HepG2 (cell line): ENCODE results near the gene HRC. TPM values are rescaled to one million over a fixed set of nuclear protein-coding genes. Genes with fewer than 3 reads are reported as not detected.

Experiments used
- ATAC-seq: fragments of 200-7000 bp; cut with Tn5 transposase; 3 replicates; pipeline ENCODE4 v1.9.1; 2020; ENCODE audit warnings: mild to moderate bottlenecking, moderate library complexity
- BruUV-seq: library from RNA; stranded (reverse); fragments of 400-500 nt; replicated peaks from 2 replicates; lab custom pipeline; 2021; lab: Mats Ljungman, UMichigan
- CTCF ChIA-PET: fragments of 300-600 bp; formaldehyde crosslinking; extraction: SDS; loops from one replicate; lab custom pipeline; 2021; ENCODE audit warnings: low total read pairs, inconsistent platforms, low intra/inter-chr PET ratio; lab: Yijun Ruan, JAX
- POLR2A ChIA-PET: fragments of 350-600 bp; sonication (Branson Sonifier 250); formaldehyde crosslinking; loops from one replicate; lab custom pipeline; 2020; ENCODE audit warnings: antibody characterized with exemption, inconsistent platforms; lab: Yijun Ruan, JAX
- DNase-seq: peaks from one replicate; pipeline ENCODE4 v3.0.0-alpha.2; 2015; ENCODE audit warnings: low spot score
- FAIRE-seq: peaks from 3 replicates; lab custom pipeline; 2011; peaks lifted over from hg19 to GRCh38; lab: Jason Lieb, UNC
- H2AFZ ChIP-seq: one replicate; pipeline ENCODE4 v1.6.1; 2011; ENCODE audit warnings: low read length, inconsistent platforms
- H3K27ac ChIP-seq: fragments of 300-600 bp; 3 replicates; pipeline ENCODE4 v1.8.0; 2011; ENCODE audit warnings: mixed run types, mild to moderate bottlenecking, mixed read lengths, low read length, inconsistent platforms; ENCODE audit not compliant: insufficient read depth; ENCODE audit errors: extremely low read length
- H3K27me3 ChIP-seq, 2 experiments: fragments of 200-600 bp in 1 of 2; 2 replicates in 1 of 2; 3 replicates in 1 of 2; pipeline versions ENCODE4 v1.6.0 to v1.8.0; 2011; ENCODE audit warnings: low read length in 2 of 2, mild to moderate bottlenecking in 2 of 2, moderate library complexity in 2 of 2, inconsistent platforms in 1 of 2; ENCODE audit not compliant: insufficient read depth in 2 of 2, control insufficient read depth in 1 of 2
- H3K36me3 ChIP-seq, 2 experiments: fragments of 200-600 bp in 1 of 2; replicated peaks in 1 of 2; 2 replicates in 1 of 2; 3 replicates in 1 of 2; pipeline versions ENCODE4 v1.5.1 to v1.8.0; 2011; ENCODE audit warnings: low read length in 2 of 2, inconsistent platforms in 1 of 2; ENCODE audit not compliant: insufficient read depth in 2 of 2, control insufficient read depth in 1 of 2
- H3K4me1 ChIP-seq: 2 replicates; pipeline ENCODE4 v1.5.1; 2012; ENCODE audit warnings: low read length, inconsistent platforms; ENCODE audit not compliant: insufficient read depth
- H3K4me2 ChIP-seq: 2 replicates; pipeline ENCODE4 v1.6.0; 2011; ENCODE audit warnings: low read depth, low read length, inconsistent platforms
- H3K4me3 ChIP-seq, 3 experiments: fragments of 200-600 bp in 1 of 3; sonication (generic), shearing (Covaris generic) in 1 of 3; replicated peaks in 1 of 3; 2 replicates each; pipeline ENCODE4 v1.5.1; 2011 to 2016; ENCODE audit warnings: low read length in 3 of 3, inconsistent platforms in 2 of 3, low read depth in 2 of 3, mild to moderate bottlenecking in 2 of 3, control low read depth in 1 of 3, mixed read lengths in 1 of 3; ENCODE audit not compliant: insufficient read depth in 1 of 3
- H3K79me2 ChIP-seq: one replicate; pipeline ENCODE4 v1.6.1; 2011; ENCODE audit warnings: low read length, inconsistent platforms; ENCODE audit not compliant: insufficient read depth
- H3K9ac ChIP-seq: 2 replicates; pipeline ENCODE4 v1.6.0; 2011; ENCODE audit warnings: mild to moderate bottlenecking, low read depth, low read length, inconsistent platforms; ENCODE audit not compliant: insufficient read depth
- H3K9me3 ChIP-seq: 2 replicates; pipeline ENCODE4 v1.5.1; 2012; ENCODE audit warnings: mild to moderate bottlenecking, low read length
- H4K20me1 ChIP-seq: 2 replicates; pipeline ENCODE4 v1.6.0; 2011; ENCODE audit warnings: inconsistent platforms, mild to moderate bottlenecking, low read length, moderate library complexity; ENCODE audit not compliant: insufficient read depth
- BATF2 ChIP-seq: sonication (generic); formaldehyde crosslinking; IDR thresholded peaks from 2 replicates; pipeline ENCODE4 v1.8.0; 2022; ENCODE audit warnings: mild to moderate bottlenecking, missing genetic modification reagents, moderate library complexity
- MLLT10 ChIP-seq: sonication (generic); formaldehyde crosslinking; IDR thresholded peaks from 2 replicates; pipeline ENCODE4 v1.4.0; 2020; ENCODE audit warnings: missing genetic modification reagents
- MXD3 ChIP-seq: IDR thresholded peaks from 2 replicates; pipeline ENCODE4 v1.6.1; 2016; ENCODE audit warnings: mild to moderate bottlenecking, missing biosample characterization, missing genetic modification reagents
- MYC ChIP-seq: sonication (generic); formaldehyde crosslinking; IDR thresholded peaks from 2 replicates; pipeline ENCODE4 v1.9.0; 2021; ENCODE audit warnings: missing genetic modification reagents, borderline replicate concordance
- NR2F1 ChIP-seq, 2 experiments: fragments of 450-650 bp in 1 of 2; formaldehyde crosslinking in 1 of 2; IDR thresholded peaks; 2 replicates each; pipeline versions ENCODE4 v1.5.0 to v1.6.1; 2016 to 2020; ENCODE audit warnings: mild to moderate bottlenecking in 1 of 2, missing compliant biosample characterization in 1 of 2, missing genetic modification reagents in 1 of 2, moderate library complexity in 1 of 2
- RBM22 ChIP-seq: fragments of 200-400 bp; formaldehyde crosslinking; optimal IDR thresholded peaks from 2 replicates; pipeline ENCODE3; 2017; ENCODE audit warnings: mild to moderate bottlenecking, low read length, moderate library complexity
- ZBTB8A ChIP-seq: sonication (generic); formaldehyde crosslinking; IDR thresholded peaks from 2 replicates; pipeline ENCODE4 v1.4.0; 2020; ENCODE audit warnings: mild to moderate bottlenecking, low read depth, missing genetic modification reagents, borderline replicate concordance
- ZNF101 ChIP-seq: sonication (generic); formaldehyde crosslinking; IDR thresholded peaks from 2 replicates; pipeline ENCODE4 v1.4.0; 2020; ENCODE audit warnings: mild to moderate bottlenecking, low read depth, missing genetic modification reagents, borderline replicate concordance
- ZNF232 ChIP-seq: sonication (generic); formaldehyde crosslinking; IDR thresholded peaks from 2 replicates; pipeline ENCODE4 v1.4.0; 2020; ENCODE audit warnings: missing genetic modification reagents, borderline replicate concordance
- ZNF280B ChIP-seq: sonication (generic); formaldehyde crosslinking; IDR thresholded peaks from 2 replicates; pipeline ENCODE4 v1.5.0; 2020; ENCODE audit warnings: missing genetic modification reagents, mild to moderate bottlenecking, borderline replicate concordance
- ZNF30 ChIP-seq: sonication (generic); formaldehyde crosslinking; IDR thresholded peaks from 2 replicates; pipeline ENCODE4 v1.5.0; 2020; ENCODE audit warnings: mild to moderate bottlenecking, missing genetic modification reagents
- ZNF687 ChIP-seq: sonication (generic); formaldehyde crosslinking; IDR thresholded peaks from 2 replicates; pipeline ENCODE4 v1.5.1; 2020; ENCODE audit warnings: mild to moderate bottlenecking, missing genetic modification reagents, moderate library complexity
- WGBS: methylation state at CpG from one replicate; pipeline ENCODE4 v1.1.6; 2017; ENCODE audit warnings: low lambda C conversion rate; 5-methylcytosine and 5-hydroxymethylcytosine counted together
- in situ Hi-C: cut with HindIII; loops from 2 replicates; pipeline ENCODE4 v1.10.0; 2017; ENCODE audit warnings: low pct_unique_long_range_greater_than_20kb; ENCODE audit not compliant: extremely low pct_ligation_motif_present
- intact Hi-C: fragments of 100-400 bp; cut with micrococcal nuclease; formaldehyde crosslinking; loops from one replicate; pipeline ENCODE4 v1.10.0; 2022; ENCODE audit not compliant: unreplicated experiment
- polyA plus RNA-seq, 8 experiments: library from polyadenylated mRNA; depleted of rRNA in 3 of 8; stranded (reverse) in 7 of 8; unstranded in 1 of 8; fragments of >200 nt; fragmentation: Illumina TruSeq in 4 of 8; extraction: Trizol in 4 of 8; gene quantifications; 2 replicates each; pipeline versions ENCODE4 v1.2.1 to v1.2.3, GENCODE V29; 2011 to 2016; ENCODE audit warnings: low read depth in 4 of 8, missing spikeins in 1 of 8, mixed read lengths in 1 of 8; ENCODE audit not compliant: insufficient read depth in 1 of 8
- total RNA-seq, 5 experiments: library from RNA; depleted of rRNA; stranded (reverse); fragments of >200 nt; fragmentation: Illumina TruSeq; extraction: Trizol; gene quantifications; 2 replicates each; pipeline ENCODE4 v1.2.3, GENCODE V29; 2016; ENCODE audit warnings: low read depth in 1 of 5

HRC gene
- total and polyA plus RNA-seq, 2 of the 13 experiments (the other 11 are each of a cell fraction or from before 2014, with no cell fraction given), result 3.6 to 15.4 TPM

GRCh38 chr19:49155005-49155819 is at the start of gene HRC (continued):
- peak in 1 of 2 experiments; percentile 22; a peak in 1 of 4 replicates for TF ChIP-seq NR2F1 (CRISPR knock-in tag; IDR thresholded peaks at IDR 0.05)
- TF ChIP-seq MYC (CRISPR knock-in tag), result peak; percentile 61; the same call in 1 of the 2 replicates

GRCh38 chr19:49201042-49201441 is 45.8 kb upstream of the HRC start:
- Histone ChIP-seq H3K27ac (no peak overlapping the region), H3K4me3 (no peak overlapping the region), H4K20me1 (no peaks in the 10 kb centered on the region), H3K9ac (no peak overlapping the region), H3K27me3 (no peaks in the 10 kb centered on the region; a peak in 1 of 5 replicates), H3K36me3 (no peaks in the 10 kb centered on the region), H3K9me3 (no peaks in the 10 kb centered on the region), H3K79me2 (no peaks in the 10 kb centered on the region), H3K4me1 (peaks cover 13% of the 10 kb centered on the region), H2AFZ (no peak overlapping the region), H3K4me2 (no peak overlapping the region)
- ChIA-PET CTCF (no interaction called here), POLR2A (no interaction called here)
- no peak for FAIRE-seq
- ATAC-seq, result no peak
- no peak for DNase-seq
- in situ Hi-C loops, result no loop called here
- WGBS, result 94% methylated on average over 7 of the region's 7 CpGs
- intact Hi-C loops, result loop anchor here (10.0 kb wide), 1 partner anchor 46 kb away; the partner anchor contains the start of genes HRC and TRPM4
- BruUV-seq, result no TSS peak
- TF ChIP-seq MXD3 (CRISPR knock-in tag) (no peak), ZNF101 (no peak), BATF2 (no peak), ZNF232 (CRISPR knock-in tag) (no peak), MLLT10 (CRISPR knock-in tag) (no peak), ZNF30 (CRISPR knock-in tag) (no peak), ZNF687 (no peak), ZNF280B (CRISPR knock-in tag) (no peak), ZBTB8A (CRISPR knock-in tag) (no peak), RBM22 (no peak)
